PC-9 (cell line): Measurements from ENCODE around the gene HDAC2.

Experiments
- CTCF ChIP-seq: fragments of 200-600 bp; sonication (generic); conservative IDR thresholded peaks from 2 replicates; pipeline ENCODE4 v1.6.1; 2017; ENCODE audit warnings: mixed run types, antibody characterized with exemption, mild to moderate bottlenecking, moderate library complexity
- EZH2 ChIP-seq: fragments of 200-600 bp; sonication (generic); IDR thresholded peaks from 2 replicates; pipeline ENCODE4 v1.8.0; 2017; ENCODE audit warnings: antibody characterized with exemption, low read depth

- no peak for TF ChIP-seq CTCF
- no peak for TF ChIP-seq EZH2
Measured at GRCh38 chr6:113997116-113997515, 26.2 kb upstream of the HDAC2 start.
